ENCODE data around the gene PTPRN2.

DNA sequence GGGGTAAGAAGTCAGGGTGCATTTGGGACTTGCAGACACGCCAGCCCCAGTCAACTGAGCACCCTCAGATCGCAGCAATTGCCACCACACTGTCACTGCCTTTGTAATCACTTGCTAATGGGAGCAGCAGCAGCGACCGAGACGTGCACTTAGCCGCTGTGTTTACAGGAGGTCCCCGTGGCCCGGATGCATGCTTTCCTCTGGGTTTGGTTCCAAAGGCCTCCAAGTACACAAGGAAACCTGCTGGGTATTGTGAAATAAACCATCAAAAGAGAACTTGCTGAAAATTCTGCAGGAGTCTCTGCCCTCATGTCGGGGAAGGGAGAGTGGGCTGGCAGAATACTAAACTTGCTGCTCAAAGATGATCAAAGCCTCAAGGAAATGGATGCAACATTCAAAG lies 909.1 kb downstream of the PTPRN2 start:
- TF ChIP-seq, protein P1, sequence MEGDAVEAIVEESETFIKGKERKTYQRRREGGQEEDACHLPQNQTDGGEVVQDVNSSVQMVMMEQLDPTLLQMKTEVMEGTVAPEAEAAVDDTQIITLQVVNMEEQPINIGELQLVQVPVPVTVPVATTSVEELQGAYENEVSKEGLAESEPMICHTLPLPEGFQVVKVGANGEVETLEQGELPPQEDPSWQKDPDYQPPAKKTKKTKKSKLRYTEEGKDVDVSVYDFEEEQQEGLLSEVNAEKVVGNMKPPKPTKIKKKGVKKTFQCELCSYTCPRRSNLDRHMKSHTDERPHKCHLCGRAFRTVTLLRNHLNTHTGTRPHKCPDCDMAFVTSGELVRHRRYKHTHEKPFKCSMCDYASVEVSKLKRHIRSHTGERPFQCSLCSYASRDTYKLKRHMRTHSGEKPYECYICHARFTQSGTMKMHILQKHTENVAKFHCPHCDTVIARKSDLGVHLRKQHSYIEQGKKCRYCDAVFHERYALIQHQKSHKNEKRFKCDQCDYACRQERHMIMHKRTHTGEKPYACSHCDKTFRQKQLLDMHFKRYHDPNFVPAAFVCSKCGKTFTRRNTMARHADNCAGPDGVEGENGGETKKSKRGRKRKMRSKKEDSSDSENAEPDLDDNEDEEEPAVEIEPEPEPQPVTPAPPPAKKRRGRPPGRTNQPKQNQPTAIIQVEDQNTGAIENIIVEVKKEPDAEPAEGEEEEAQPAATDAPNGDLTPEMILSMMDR (IDR thresholded peaks at IDR 0.05), result no peak
- TF ChIP-seq POLR2AphosphoS5 (IDR thresholded peaks at IDR 0.05) (no peak), EP300 (IDR thresholded peaks at IDR 0.05) (no peak)

All from sigmoid colon (tissue), 4 donors.